Forelimb muscle (tissue), 1 donor: ENCODE measurements around the gene OR1M1. TPM values are rescaled to one million over a fixed set of nuclear protein-coding genes. Genes with fewer than 3 reads are reported as not detected.

ENCODE experiments used
- DNase-seq: peaks from one replicate; pipeline ENCODE4 v3.0.0-alpha.2; 2013; ENCODE audit warnings: low read depth
- polyA plus RNA-seq: library from polyadenylated mRNA; unstranded; fragments of 120-200 nt; gene quantifications from one replicate; pipeline ENCODE4 v1.2.1, GENCODE V29; 2013; ENCODE audit not compliant: insufficient read length

Gene OR1M1
- polyA plus RNA-seq, 1 donor, result not detected

- peak; percentile 49 for DNase-seq
Measured at GRCh38 chr19:9075064-9075949, 11.6 kb upstream of the OR1M1 start.

GRCh38 chr19:9076901-9077300 is 10.0 kb upstream of the OR1M1 start:
- no peak for DNase-seq

- DNase-seq, result no peak
Measured at GRCh38 chr19:9078651-9079050, 8.2 kb upstream of the OR1M1 start.

GRCh38 chr19:9107375-9107774 is 20.5 kb downstream of the OR1M1 start, which contains the start of gene OR7G2:
TSS of gene OR7G2 (minus strand) at chr19:9107475. CDS start at chr19:9103243, 4,232 bp downstream.
- DNase-seq, result no peak

GRCh38 chr19:9109959-9110358 is 23.1 kb downstream of the OR1M1 start:
- no peak for DNase-seq

- DNase-seq, result no peak
Measured at GRCh38 chr19:9115307-9115813, 28.5 kb downstream of the OR1M1 start, which contains the start of gene OR7G1. TSS of gene OR7G1 (minus strand) at chr19:9115763. CDS start at chr19:9115763, 0 bp downstream.

- no peak for DNase-seq
Measured at GRCh38 chr19:9116547-9116946, 29.7 kb downstream of the OR1M1 start.

GRCh38 chr19:9126900-9127405 is 40.1 kb downstream of the OR1M1 start, which contains the start of gene OR7G3:
TSS of gene OR7G3 (minus strand) at chr19:9126950. CDS start at chr19:9126950, 0 bp downstream.
- no peak for DNase-seq

GRCh38 chr19:9128171-9128570 is 41.3 kb downstream of the OR1M1 start:
- no peak for DNase-seq

- DNase-seq, result no peak
Measured at GRCh38 chr19:9130965-9131364, 44.1 kb downstream of the OR1M1 start.

- no peak for DNase-seq
Measured at GRCh38 chr19:9132422-9132821, 45.6 kb downstream of the OR1M1 start.

GRCh38 chr19:9139609-9140158 is 52.8 kb downstream of the OR1M1 start:
- DNase-seq, result no peak

GRCh38 chr19:9140159-9140874 is 53.5 kb downstream of the OR1M1 start, which contains the start of gene ZNF317:
TSS of gene ZNF317 (plus strand) at chr19:9140397. CDS start at chr19:9156017, 15,620 bp downstream.
- DNase-seq, result peak; percentile 91

- no peak for DNase-seq
Measured at GRCh38 chr19:9144920-9145319, 58.1 kb downstream of the OR1M1 start.

Other genes with a start within 250 kb of the OR1M1 start
- gene MUC16, start 76.7 kb upstream of the OR1M1 start, polyA plus RNA-seq, result not detected
- 0.08 TPM for gene OR7G2, start 20.4 kb downstream of the OR1M1 start, polyA plus RNA-seq
- gene OR7G1, start 28.7 kb downstream of the OR1M1 start, polyA plus RNA-seq, result not detected
- gene OR7G3, start 39.9 kb downstream of the OR1M1 start, polyA plus RNA-seq, result not detected
- gene ZNF317, start 53.3 kb downstream of the OR1M1 start, polyA plus RNA-seq, result 17.4 TPM
- 0.04 TPM for gene OR7D2, start 91.9 kb downstream of the OR1M1 start, polyA plus RNA-seq
- gene OR7D4, start 132.5 kb downstream of the OR1M1 start, polyA plus RNA-seq, result not detected
- gene OR7E24, start 163.9 kb downstream of the OR1M1 start, polyA plus RNA-seq, result not detected
- 2.8 TPM for gene ZNF699, start 222.8 kb downstream of the OR1M1 start, polyA plus RNA-seq
- 25.6 TPM for gene ZNF559, start 237.1 kb downstream of the OR1M1 start, polyA plus RNA-seq